Neural progenitor cell (in vitro differentiated cells): Measurements from ENCODE around the gene KBTBD2. TPM values are rescaled to one million over a fixed set of nuclear protein-coding genes. Genes with fewer than 3 reads are reported as not detected.

Source experiments
- DNase-seq: peaks from one replicate; pipeline ENCODE4 v3.0.0-alpha.2; 2016; ENCODE audit warnings: low spot score
- H2AFZ ChIP-seq: fragments of 200-600 bp; sonication (generic); replicated peaks from 2 replicates; pipeline ENCODE4 v1.6.1; 2016; ENCODE audit warnings: antibody characterized with exemption
- H3F3A ChIP-seq: fragments of 200-600 bp; sonication (generic); 2 replicates; pipeline ENCODE4 v1.6.1; 2016; ENCODE audit warnings: antibody characterized with exemption, low read depth
- H3K27ac ChIP-seq: fragments of 200-600 bp; sonication (generic); 2 replicates; pipeline ENCODE4 v1.5.1; 2016; ENCODE audit warnings: mild to moderate bottlenecking
- H3K27me3 ChIP-seq: fragments of 200-600 bp; sonication (generic); 2 replicates; pipeline ENCODE4 v1.6.1; 2016; ENCODE audit warnings: mild to moderate bottlenecking, moderate library complexity
- H3K36me3 ChIP-seq: fragments of 200-600 bp; sonication (generic); 2 replicates; pipeline ENCODE4 v1.5.1; 2016
- H3K4me1 ChIP-seq: fragments of 200-600 bp; sonication (generic); 2 replicates; pipeline ENCODE4 v1.6.1; 2016; ENCODE audit warnings: mixed run types
- H3K4me2 ChIP-seq: fragments of 200-600 bp; sonication (generic); 2 replicates; pipeline ENCODE4 v1.6.1; 2016
- H3K4me3 ChIP-seq: fragments of 200-600 bp; sonication (generic); 2 replicates; pipeline ENCODE4 v1.5.1; 2016
- H3K79me2 ChIP-seq: fragments of 200-600 bp; sonication (generic); 2 replicates; pipeline ENCODE4 v1.6.1; 2016; ENCODE audit warnings: low read depth
- H3K9ac ChIP-seq: fragments of 200-600 bp; sonication (generic); 2 replicates; pipeline ENCODE4 v1.6.1; 2016
- H3K9me3 ChIP-seq: fragments of 200-600 bp; sonication (generic); 2 replicates; pipeline ENCODE4 v1.5.1; 2016; ENCODE audit warnings: low read depth
- H4K20me1 ChIP-seq: fragments of 200-600 bp; sonication (generic); 2 replicates; pipeline ENCODE4 v1.6.1; 2016; ENCODE audit warnings: low read depth
- H3K27ac Mint-ChIP-seq: 3 replicates; pipeline ENCODE4 v1.8.0; 2021; ENCODE audit warnings: mixed read lengths
- H3K27me3 Mint-ChIP-seq: 2 replicates; pipeline ENCODE4 v1.8.0; 2022; ENCODE audit warnings: low read depth, mild to moderate bottlenecking, inconsistent platforms, moderate library complexity, mixed read lengths; ENCODE audit not compliant: insufficient read depth
- H3K36me3 Mint-ChIP-seq: 3 replicates; pipeline ENCODE4 v1.8.0; 2021; ENCODE audit warnings: mixed read lengths
- H3K4me1 Mint-ChIP-seq: 3 replicates; pipeline ENCODE4 v1.8.0; 2021; ENCODE audit warnings: mixed read lengths
- H3K4me3 Mint-ChIP-seq: 3 replicates; pipeline ENCODE4 v1.8.0; 2021; ENCODE audit warnings: mild to moderate bottlenecking, moderate library complexity, mixed read lengths
- H3K9me3 Mint-ChIP-seq: 3 replicates; pipeline ENCODE4 v1.8.0; 2020; ENCODE audit warnings: mixed read lengths
- EZH2 ChIP-seq: fragments of 200-600 bp; sonication (generic); IDR thresholded peaks from 2 replicates; pipeline ENCODE4 v1.6.1; 2017; ENCODE audit warnings: antibody characterized with exemption, mild to moderate bottlenecking, moderate library complexity
- EZH2phosphoT487 ChIP-seq: fragments of 200-600 bp; sonication (generic); IDR thresholded peaks from 2 replicates; pipeline ENCODE4 v1.6.1; 2017; ENCODE audit warnings: antibody characterized with exemption
- total RNA-seq: library from RNA; depleted of rRNA; stranded (reverse); fragments of >200 nt; gene quantifications from 2 replicates; pipeline ENCODE4 v1.2.3, GENCODE V29; 2015; ENCODE audit warnings: low replicate concordance
- TF ChIP-seq, protein P1 (sequence below): fragments of 200-600 bp; sonication (generic); IDR thresholded peaks from 2 replicates; pipeline ENCODE4 v1.5.1; 2017; ENCODE audit warnings: antibody characterized with exemption, mild to moderate bottlenecking

KBTBD2 gene
- total RNA-seq, 1 donor from 2014 or later, result 45.5 TPM

DNA sequence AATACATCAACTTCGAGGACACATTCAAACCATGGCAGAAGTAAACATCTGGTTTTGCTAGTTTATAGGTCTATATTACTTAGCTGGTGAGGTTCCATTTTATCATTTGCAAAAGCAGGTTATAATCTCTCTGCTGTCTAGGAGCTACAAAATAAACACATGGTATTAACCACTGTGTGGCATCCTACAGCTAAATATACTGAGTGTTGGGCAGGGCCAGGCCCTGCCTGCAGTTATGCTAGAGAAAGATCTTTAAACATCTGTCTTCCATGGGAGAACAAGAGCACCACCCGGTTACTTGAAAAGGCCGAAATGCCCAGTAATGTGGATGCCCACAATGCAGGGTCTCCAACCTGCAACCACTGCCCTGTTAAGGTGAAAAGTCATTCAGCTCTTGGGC is 45.1 kb upstream of the KBTBD2 start:
- Histone ChIP-seq H3K27me3 (peaks cover 99% of the 10 kb centered on the region), H3K4me2 (no peak overlapping the region), H3F3A (peaks cover 12% of the 10 kb centered on the region), H3K36me3 (no peaks in the 10 kb centered on the region), H3K4me3 (no peak overlapping the region), H3K27ac (no peak overlapping the region), H3K4me1 (peaks cover 7% of the 10 kb centered on the region), H2AFZ (no peak overlapping the region), H4K20me1 (peaks cover 9% of the 10 kb centered on the region), H3K9ac (no peak overlapping the region), H3K79me2 (no peaks in the 10 kb centered on the region), H3K9me3 (no peaks in the 10 kb centered on the region)
- DNase-seq, result no peak
- H3K36me3 Mint-ChIP-seq, result peaks cover 23% of the 10 kb centered on the region
- H3K9me3 Mint-ChIP-seq, result peaks cover 3% of the 10 kb centered on the region
- H3K27me3 Mint-ChIP-seq, result no peaks in the 10 kb centered on the region
- peaks cover 17% of the 10 kb centered on the region for H3K4me1 Mint-ChIP-seq
- H3K27ac Mint-ChIP-seq, result no peak overlapping the region
- no peak overlapping the region for H3K4me3 Mint-ChIP-seq
- TF ChIP-seq EZH2 (no peak), EZH2phosphoT487 (no peak)
- TF ChIP-seq, protein P1, sequence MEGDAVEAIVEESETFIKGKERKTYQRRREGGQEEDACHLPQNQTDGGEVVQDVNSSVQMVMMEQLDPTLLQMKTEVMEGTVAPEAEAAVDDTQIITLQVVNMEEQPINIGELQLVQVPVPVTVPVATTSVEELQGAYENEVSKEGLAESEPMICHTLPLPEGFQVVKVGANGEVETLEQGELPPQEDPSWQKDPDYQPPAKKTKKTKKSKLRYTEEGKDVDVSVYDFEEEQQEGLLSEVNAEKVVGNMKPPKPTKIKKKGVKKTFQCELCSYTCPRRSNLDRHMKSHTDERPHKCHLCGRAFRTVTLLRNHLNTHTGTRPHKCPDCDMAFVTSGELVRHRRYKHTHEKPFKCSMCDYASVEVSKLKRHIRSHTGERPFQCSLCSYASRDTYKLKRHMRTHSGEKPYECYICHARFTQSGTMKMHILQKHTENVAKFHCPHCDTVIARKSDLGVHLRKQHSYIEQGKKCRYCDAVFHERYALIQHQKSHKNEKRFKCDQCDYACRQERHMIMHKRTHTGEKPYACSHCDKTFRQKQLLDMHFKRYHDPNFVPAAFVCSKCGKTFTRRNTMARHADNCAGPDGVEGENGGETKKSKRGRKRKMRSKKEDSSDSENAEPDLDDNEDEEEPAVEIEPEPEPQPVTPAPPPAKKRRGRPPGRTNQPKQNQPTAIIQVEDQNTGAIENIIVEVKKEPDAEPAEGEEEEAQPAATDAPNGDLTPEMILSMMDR, result no peak

DNA sequence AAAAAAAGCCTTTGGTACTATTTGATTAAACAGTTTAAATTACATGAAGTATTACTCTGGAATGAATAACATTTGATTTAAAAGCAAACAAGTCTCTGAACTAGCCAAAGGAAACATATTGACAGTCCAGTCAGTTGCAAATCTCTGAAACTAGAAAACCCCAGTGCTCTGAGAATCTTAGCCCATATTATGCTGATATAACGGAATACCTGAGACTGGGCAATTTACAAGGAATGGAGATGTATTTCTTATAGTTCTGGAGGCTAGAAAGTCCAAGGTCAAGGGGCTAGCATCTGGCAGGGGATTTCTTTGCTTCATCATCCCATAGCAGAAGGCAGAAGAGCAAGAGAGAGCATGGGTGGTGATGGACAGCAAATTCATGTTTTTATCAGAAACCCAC is 44.0 kb upstream of the KBTBD2 start:
- peaks cover 99% of the 10 kb centered on the region for H3K27me3 ChIP-seq
- no peaks in the 10 kb centered on the region for H3K27me3 Mint-ChIP-seq

GRCh38 chr7:32930378-32930777 is 38.8 kb upstream of the KBTBD2 start:
- H3K9me3 ChIP-seq, result no peaks in the 10 kb centered on the region
- H3K79me2 ChIP-seq, result no peaks in the 10 kb centered on the region
- H3K27me3 ChIP-seq, result peaks cover 77% of the 10 kb centered on the region
- no peaks in the 10 kb centered on the region for H3F3A ChIP-seq
- Mint-ChIP-seq H3K4me1 (peaks cover 5% of the 10 kb centered on the region), H3K27ac (no peak overlapping the region), H3K27me3 (no peaks in the 10 kb centered on the region), H3K9me3 (no peaks in the 10 kb centered on the region), H3K4me3 (no peak overlapping the region), H3K36me3 (peaks cover 42% of the 10 kb centered on the region)
- no peaks in the 10 kb centered on the region for H3K36me3 ChIP-seq
- TF ChIP-seq EZH2 (no peak), EZH2phosphoT487 (no peak)
- TF ChIP-seq, protein P1, result no peak
- H3K4me3 ChIP-seq, result no peak overlapping the region
- no peak overlapping the region for H3K27ac ChIP-seq
- no peak overlapping the region for H2AFZ ChIP-seq
- no peaks in the 10 kb centered on the region for H3K4me1 ChIP-seq
- H3K9ac ChIP-seq, result no peak overlapping the region
- no peaks in the 10 kb centered on the region for H4K20me1 ChIP-seq
- no peak overlapping the region for H3K4me2 ChIP-seq
- DNase-seq, result no peak

More for the DNA sequence above, 44.0 kb upstream of the KBTBD2 start:
- Histone ChIP-seq H3K36me3 (no peaks in the 10 kb centered on the region), H3K9me3 (no peaks in the 10 kb centered on the region), H2AFZ (no peak overlapping the region), H3K4me2 (no peak overlapping the region), H3K4me1 (no peaks in the 10 kb centered on the region), H3K4me3 (no peak overlapping the region), H3F3A (peaks cover 4% of the 10 kb centered on the region), H3K27ac (no peak overlapping the region), H3K79me2 (no peaks in the 10 kb centered on the region), H3K9ac (no peak overlapping the region), H4K20me1 (peaks cover 9% of the 10 kb centered on the region)
- Mint-ChIP-seq H3K4me1 (peaks cover 9% of the 10 kb centered on the region), H3K4me3 (no peak overlapping the region), H3K27ac (no peak overlapping the region), H3K9me3 (peaks cover 3% of the 10 kb centered on the region), H3K36me3 (peaks cover 25% of the 10 kb centered on the region)
- no peak for DNase-seq
- TF ChIP-seq EZH2, result no peak
- TF ChIP-seq, protein P1, result no peak
